Inflammatory macrophage (primary cell): Measurements from ENCODE around the gene ADCY3.
A peak's percentile ranks its signal among the peaks of the same experiment; 100 is the strongest.

ENCODE experiments used
- DNase-seq, 2 donors: peaks; one replicate each; pipeline ENCODE4 v3.0.0-alpha.2; 2020 to 2022

ADCY3 gene

GRCh38 chr2:24830351-24830750 lies 89.7 kb downstream of the ADCY3 start:
- no peak for DNase-seq

DNA sequence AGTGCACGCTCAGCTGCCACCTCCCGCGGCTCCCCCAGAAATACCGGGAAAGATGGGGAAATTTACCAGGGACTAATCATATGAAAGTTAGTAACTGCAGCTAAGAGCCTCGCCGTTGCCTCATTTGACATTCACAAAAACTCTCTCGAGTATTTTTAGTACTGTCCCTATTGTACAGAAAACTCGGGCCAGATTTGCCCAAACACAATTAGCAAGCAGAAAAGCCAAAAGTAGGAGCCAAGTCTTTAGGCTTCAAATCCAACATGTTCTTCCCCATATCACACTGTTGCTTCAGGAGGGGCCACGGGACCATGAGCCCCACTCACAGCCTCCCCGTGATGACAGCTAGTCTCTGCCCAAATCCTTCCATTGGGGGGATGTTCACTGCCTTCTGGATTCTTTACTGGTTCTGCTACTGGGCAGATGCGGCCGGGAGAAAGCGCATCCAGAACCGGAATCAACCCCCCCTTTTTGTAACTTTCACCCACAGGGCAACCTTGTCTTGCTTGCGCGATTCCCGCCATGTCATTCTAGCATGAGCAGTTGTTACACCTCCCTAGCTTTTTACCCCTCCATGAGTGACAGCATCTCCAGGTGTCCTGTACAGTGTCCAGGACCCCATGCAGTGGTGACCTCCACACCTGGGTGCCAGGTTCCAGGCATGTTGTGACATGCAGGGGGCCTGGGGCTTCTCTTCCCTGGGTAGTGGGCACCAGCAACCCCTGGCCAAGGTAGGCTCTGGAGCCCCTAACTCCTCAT lies 91.6 kb downstream of the ADCY3 start:
- DNase-seq = no peak

- DNase-seq = peak; percentile 64 to 76
Observed at GRCh38 chr2:24827321-24828237, 92.5 kb downstream of the ADCY3 start.

- DNase-seq = no peak
Observed at GRCh38 chr2:24826773-24827145, 93.3 kb downstream of the ADCY3 start.

GRCh38 chr2:24825883-24826772 lies 93.9 kb downstream of the ADCY3 start:
- DNase-seq = no peak

DNA sequence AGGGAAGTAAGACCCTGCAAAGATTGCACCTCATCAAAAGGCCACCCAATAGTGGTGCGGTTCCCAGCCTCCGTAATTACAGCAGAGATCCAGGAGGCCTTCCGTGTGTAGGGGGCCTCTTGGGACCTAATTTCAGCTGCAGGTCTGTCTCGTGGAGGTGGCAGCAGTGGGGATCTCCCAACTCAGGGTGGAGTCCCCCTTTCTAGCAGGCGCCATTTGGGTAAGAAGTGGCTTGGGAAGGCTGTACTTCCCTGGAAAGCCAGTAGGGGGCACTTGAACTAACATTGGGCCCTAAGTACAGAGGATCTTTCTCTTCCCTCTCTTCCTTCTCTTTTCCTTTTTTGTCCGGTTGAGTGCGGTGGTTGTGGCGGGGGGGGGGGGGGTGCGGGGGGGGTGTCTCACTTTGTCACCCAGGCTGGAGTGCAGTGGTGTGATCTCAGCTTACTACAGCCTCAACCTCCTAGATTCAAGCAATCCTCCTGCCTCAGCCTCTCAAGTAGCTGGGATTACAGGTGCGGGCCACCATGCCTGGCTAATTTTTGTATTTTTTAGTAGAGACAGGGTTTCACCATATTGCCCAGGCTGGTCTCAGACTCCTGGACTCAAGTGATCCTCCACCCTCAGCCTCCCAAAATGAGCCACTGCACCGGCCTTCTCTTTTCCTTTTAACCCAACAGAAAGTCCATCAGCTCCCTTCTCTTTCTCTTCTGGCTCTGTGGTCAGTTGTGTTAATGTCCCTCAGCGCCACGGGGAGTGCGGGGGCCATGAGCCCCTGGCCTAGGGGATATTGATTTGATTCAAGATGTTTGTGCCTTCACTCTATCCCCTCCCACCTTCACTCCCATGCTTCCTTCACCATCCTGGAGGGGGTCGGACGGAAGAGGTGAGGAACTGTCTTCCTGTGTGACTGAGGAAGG lies 94.8 kb downstream of the ADCY3 start:
- DNase-seq = peak; percentile 30 to 32

GRCh38 chr2:24824071-24824588 lies 95.9 kb downstream of the ADCY3 start:
- no peak for DNase-seq

- no peak for DNase-seq
Observed at GRCh38 chr2:24822049-24822706, 97.9 kb downstream of the ADCY3 start.

DNA sequence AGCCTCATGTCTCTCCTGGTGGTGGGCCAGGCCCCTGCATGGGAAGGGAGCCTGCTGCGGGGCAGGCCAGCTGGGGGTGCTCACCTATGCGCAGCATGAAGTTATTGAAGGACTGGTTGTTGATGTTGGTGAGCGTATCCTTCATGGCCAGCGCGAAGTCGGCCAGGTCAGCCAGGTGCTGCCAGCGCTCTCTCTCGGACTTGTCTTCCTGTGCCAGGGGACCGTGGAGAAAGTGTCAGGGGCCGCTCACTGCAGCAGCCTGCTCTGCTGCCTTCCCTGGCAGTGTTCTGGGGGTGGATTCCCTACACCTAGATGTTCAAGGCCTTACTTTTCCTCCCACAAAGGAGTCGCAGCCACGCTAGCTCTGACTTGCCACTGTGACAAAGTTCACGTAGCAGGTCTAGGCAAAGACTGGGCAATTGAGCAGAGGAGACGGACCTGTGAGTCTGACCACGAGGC lies 98.6 kb downstream of the ADCY3 start:
- no peak for DNase-seq

GRCh38 chr2:24820598-24821432 lies 99.2 kb downstream of the ADCY3 start:
- DNase-seq = no peak

GRCh38 chr2:24820175-24820513 lies 99.9 kb downstream of the ADCY3 start:
- no peak for DNase-seq

DNA sequence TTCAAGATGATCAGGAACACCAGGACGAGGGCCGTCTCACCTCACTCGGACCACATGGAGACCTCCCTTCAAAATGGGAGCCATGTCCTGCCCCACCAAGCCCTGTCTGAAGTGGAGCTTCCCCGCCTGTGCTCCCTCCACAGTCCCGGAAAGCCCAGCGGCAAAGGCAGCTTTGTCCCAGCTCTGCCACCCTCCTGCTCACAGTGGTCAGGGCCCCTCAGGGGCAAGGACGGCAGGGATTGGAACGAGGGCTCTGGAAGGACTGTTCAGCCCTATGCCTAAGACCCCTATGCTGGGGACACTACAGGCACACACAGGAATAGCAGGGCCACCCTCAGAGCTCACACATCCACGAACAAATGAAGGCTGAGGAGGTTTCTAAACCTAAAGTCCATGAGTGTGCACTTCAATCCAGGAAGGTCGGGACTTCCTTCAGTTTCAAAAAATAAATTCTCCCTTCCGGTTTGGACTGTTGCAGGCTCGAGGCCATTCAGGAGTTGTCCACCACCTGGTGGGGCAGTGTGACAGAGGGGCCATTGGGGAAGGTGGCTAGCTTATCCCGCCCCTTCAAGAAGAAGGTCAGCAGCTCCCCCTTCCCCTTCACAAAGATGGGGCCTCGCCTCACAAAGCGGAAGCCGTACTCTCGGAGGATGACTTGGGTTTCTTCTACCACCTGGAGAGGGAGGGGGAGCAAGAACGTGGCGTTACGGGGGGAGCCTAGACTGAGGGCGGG lies 100.4 kb downstream of the ADCY3 start:
- DNase-seq = no peak

DNA sequence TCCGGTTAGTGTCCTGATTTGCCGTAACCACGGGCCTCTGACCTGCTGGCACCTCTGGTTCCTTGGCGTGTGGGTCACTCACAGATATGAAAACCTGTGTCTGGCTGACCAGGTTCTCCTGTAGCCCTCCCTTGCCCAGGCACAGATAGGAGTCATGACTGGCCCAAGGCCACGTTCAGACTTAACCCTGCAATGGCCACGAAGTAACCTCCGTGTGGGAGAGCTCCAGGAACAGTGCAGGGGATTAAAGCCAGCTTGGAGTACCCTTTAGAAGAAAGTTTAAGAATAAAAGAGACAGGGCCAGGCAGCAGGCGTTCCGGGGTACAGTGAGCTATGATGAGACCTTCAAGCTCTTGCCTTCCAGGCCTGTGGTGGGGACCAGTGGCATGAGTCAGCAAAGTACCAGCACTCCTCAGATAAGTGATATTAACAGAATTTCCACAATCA lies 101.3 kb downstream of the ADCY3 start:
- DNase-seq = no peak

DNA sequence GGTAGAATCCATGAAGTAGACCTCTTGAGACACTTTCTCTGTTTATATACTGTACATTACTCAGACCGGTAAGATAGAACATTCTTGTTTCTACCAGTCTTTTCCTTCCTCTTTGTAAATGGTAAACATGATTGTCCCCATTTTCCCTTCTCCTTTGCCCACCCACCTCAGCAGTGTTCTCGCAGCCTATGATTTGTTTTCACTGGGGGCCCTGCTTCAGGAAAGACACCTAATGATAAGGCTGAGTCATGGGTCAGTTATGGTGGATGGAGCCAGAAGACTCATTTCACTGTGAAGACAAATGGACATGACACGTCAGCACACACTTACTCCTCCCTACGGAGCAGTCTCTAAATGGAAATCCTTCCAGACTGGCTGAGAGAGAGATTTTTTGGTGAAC lies 103.2 kb downstream of the ADCY3 start:
- no peak for DNase-seq

- DNase-seq = no peak
Observed at GRCh38 chr2:24816404-24816803, 103.6 kb downstream of the ADCY3 start.

DNA sequence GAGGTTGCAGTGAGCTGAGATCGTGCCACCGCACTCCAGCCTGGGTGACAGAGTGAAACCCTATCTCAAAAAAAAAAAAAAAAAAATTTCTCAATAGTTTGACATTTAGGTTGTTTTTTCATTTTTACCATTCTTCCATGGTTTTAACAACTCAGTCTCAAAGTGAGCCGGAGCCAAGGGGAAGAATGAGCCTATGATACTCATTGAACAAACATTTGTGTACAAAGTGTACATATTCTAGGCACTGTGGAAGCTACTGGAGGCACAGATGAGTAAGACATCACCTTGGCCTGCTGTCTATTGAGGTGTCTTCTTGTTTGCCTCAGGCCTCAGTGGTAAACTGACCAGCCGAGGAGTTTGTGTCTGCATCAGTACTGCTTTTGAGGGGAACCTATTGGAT lies 104.9 kb downstream of the ADCY3 start:
- no peak for DNase-seq

DNA sequence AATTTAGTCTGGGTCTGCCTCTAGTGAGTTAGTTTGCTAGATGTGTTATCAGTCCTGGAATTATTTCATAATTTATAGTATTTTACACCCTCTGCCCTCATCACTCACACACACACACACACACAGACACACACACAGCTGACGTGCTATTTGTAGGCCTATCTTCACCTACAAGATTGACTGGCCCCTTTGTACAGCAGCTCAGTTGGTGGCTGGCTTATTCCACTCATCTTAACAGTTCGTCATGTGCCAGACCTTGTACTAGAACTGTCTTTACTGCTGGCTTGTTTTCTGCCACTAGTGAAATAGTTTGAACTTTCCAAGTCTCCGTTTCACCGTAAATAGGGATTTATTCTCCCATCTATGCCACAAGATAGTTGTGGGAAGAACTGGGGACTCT lies 105.5 kb downstream of the ADCY3 start:
- DNase-seq = no peak

DNA sequence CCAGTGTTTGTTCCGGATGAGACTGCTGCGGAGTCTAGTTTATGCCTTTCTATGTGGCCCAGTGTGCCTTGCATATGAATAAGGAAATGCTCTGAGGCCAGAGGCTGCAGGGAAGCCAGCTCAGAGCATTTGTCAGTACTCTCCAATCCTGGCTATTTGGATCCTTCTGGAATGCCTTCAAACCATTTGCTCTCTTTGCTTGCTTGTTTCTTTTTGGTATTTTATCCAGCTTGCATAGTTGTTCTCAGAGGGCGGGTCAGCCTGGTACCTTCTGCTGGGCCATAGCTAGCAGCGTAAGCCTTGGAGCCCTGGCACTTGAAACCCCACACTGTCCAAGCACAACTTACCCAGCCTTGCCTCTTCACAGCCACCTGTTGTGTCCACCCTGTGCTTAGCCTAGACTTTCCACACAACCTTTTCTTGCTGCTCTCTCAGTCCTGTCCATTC lies 106.3 kb downstream of the ADCY3 start:
- DNase-seq = no peak
